H1 (cell line): Measurements from ENCODE around the gene FARSB. TPM values are rescaled to one million over a fixed set of nuclear protein-coding genes. Genes with fewer than 3 reads are reported as not detected.

Experiments used
- CTCF ChIA-PET: fragments of 300-600 bp; sonication (Branson Sonifier 250); formaldehyde crosslinking; loops from one replicate; lab custom pipeline; 2021; ENCODE audit not compliant: partially characterized antibody; lab: Charles Lee
- POLR2A ChIA-PET: fragments of 300-600 bp; sonication (Branson Sonifier 250); formaldehyde crosslinking; loops from one replicate; lab custom pipeline; 2021; ENCODE audit warnings: inconsistent platforms; ENCODE audit not compliant: partially characterized antibody; lab: Charles Lee
- DNase-seq, 2 experiments: peaks; one replicate each; pipeline versions ENCODE4 v3.0.0 to v3.0.0-alpha.2; 2010 to 2022; ENCODE audit warnings: low spot score in 2 of 2, low read depth in 1 of 2, mixed read lengths in 1 of 2
- FAIRE-seq: peaks from 2 replicates; lab custom pipeline; 2011; peaks lifted over from hg19 to GRCh38; lab: Jason Lieb, UNC
- H2AFZ ChIP-seq: 2 replicates; pipeline ENCODE4 v1.8.1; 2012; ENCODE audit warnings: low read length, inconsistent platforms
- H2AK5ac ChIP-seq: 2 replicates; pipeline ENCODE4 v1.6.1; 2013; ENCODE audit warnings: low read depth, low read length
- H2BK120ac ChIP-seq: replicated peaks from 2 replicates; pipeline ENCODE3; 2013; ENCODE audit warnings: low read depth, low read length, inconsistent platforms
- H2BK12ac ChIP-seq: 2 replicates; pipeline ENCODE4 v1.6.1; 2013; ENCODE audit warnings: low read depth, low read length
- H2BK15ac ChIP-seq: 2 replicates; pipeline ENCODE4 v1.6.1; 2013; ENCODE audit warnings: low read length
- H2BK20ac ChIP-seq: 2 replicates; pipeline ENCODE4 v1.6.1; 2013; ENCODE audit warnings: low read length
- H2BK5ac ChIP-seq: 2 replicates; pipeline ENCODE4 v1.6.1; 2013; ENCODE audit warnings: low read depth, low read length
- H3K14ac ChIP-seq: 2 replicates; pipeline ENCODE4 v1.6.1; 2013; ENCODE audit warnings: inconsistent platforms; ENCODE audit not compliant: insufficient read length
- H3K18ac ChIP-seq: 2 replicates; pipeline ENCODE4 v1.6.1; 2013; ENCODE audit warnings: low read length; ENCODE audit errors: extremely low read depth
- H3K23ac ChIP-seq: 2 replicates; pipeline ENCODE4 v1.6.1; 2013; ENCODE audit warnings: inconsistent platforms; ENCODE audit not compliant: insufficient read length
- H3K23me2 ChIP-seq: 2 replicates; pipeline ENCODE4 v1.6.1; 2013; ENCODE audit warnings: low read depth, low read length
- H3K27ac ChIP-seq: 2 replicates; pipeline ENCODE4 v1.6.1; 2011; ENCODE audit warnings: low read depth, low read length, inconsistent platforms
- H3K27me3 ChIP-seq, 4 experiments: replicated peaks in 1 of 4; 1 replicate in 1 of 4; 2 replicates in 3 of 4; pipeline versions ENCODE4 v1.6.1 to v1.8.1; 2011 to 2013; ENCODE audit warnings: low read length in 3 of 4, mild to moderate bottlenecking in 3 of 4, inconsistent platforms in 2 of 4, mixed read lengths in 2 of 4, moderate library complexity in 1 of 4; ENCODE audit not compliant: control insufficient read depth in 3 of 4, insufficient read depth in 3 of 4; ENCODE audit errors: extremely low read depth in 1 of 4
- H3K36me3 ChIP-seq, 4 experiments: 2 replicates each; pipeline versions ENCODE4 v1.6.1 to v1.8.1; 2011 to 2013; ENCODE audit warnings: mild to moderate bottlenecking in 4 of 4, low read length in 3 of 4, moderate library complexity in 2 of 4, control low read depth in 1 of 4, inconsistent platforms in 1 of 4; ENCODE audit not compliant: insufficient read depth in 4 of 4, control insufficient read depth in 2 of 4
- H3K4ac ChIP-seq: replicated peaks from 2 replicates; pipeline ENCODE3; 2013; ENCODE audit warnings: low read length, low read depth, mixed read lengths, inconsistent platforms; ENCODE audit not compliant: insufficient read length
- H3K4me1 ChIP-seq, 4 experiments: replicated peaks in 1 of 4; 1 replicate in 1 of 4; 2 replicates in 3 of 4; pipeline versions ENCODE4 v1.6.1 to v1.8.1; 2011 to 2013; ENCODE audit warnings: low read length in 3 of 4, inconsistent platforms in 2 of 4, mixed read lengths in 1 of 4; ENCODE audit not compliant: insufficient read depth in 4 of 4, control insufficient read depth in 3 of 4
- H3K4me2 ChIP-seq, 2 experiments: 2 replicates each; pipeline versions ENCODE4 v1.6.1 to v1.8.1; 2011 to 2013; ENCODE audit warnings: low read depth in 2 of 2, low read length in 2 of 2, control low read depth in 1 of 2, inconsistent platforms in 1 of 2, mild to moderate bottlenecking in 1 of 2; ENCODE audit not compliant: insufficient read depth in 1 of 2
- H3K4me3 ChIP-seq, 4 experiments: fragments of 200-600, 300-600 bp in 1 of 4; sonication (generic), shearing (Covaris generic), sonication (Bioruptor Twin) in 1 of 4; 2 replicates each; pipeline versions ENCODE4 v1.5.1 to v1.8.1; 2011 to 2016; ENCODE audit warnings: low read length in 4 of 4, low read depth in 3 of 4, control low read depth in 2 of 4, inconsistent platforms in 2 of 4, mild to moderate bottlenecking in 2 of 4, mixed read lengths in 1 of 4, moderate library complexity in 1 of 4; ENCODE audit not compliant: insufficient read depth in 2 of 4; ENCODE audit errors: extremely low read depth in 1 of 4
- H3K56ac ChIP-seq: replicated peaks from 2 replicates; pipeline ENCODE3; 2013; ENCODE audit warnings: low read depth, mild to moderate bottlenecking, mixed read lengths, low read length, inconsistent platforms; ENCODE audit not compliant: insufficient read length
- H3K79me1 ChIP-seq: 2 replicates; pipeline ENCODE4 v1.6.1; 2013; ENCODE audit warnings: low read depth, low read length, control low read depth
- H3K79me2 ChIP-seq, 2 experiments: 2 replicates each; pipeline versions ENCODE4 v1.6.1 to v1.8.1; 2012 to 2013; ENCODE audit warnings: low read length in 2 of 2, mild to moderate bottlenecking in 2 of 2, inconsistent platforms in 1 of 2; ENCODE audit not compliant: insufficient read depth in 2 of 2, control insufficient read depth in 1 of 2
- H3K9ac ChIP-seq, 4 experiments: replicated peaks in 1 of 4; 1 replicate in 1 of 4; 2 replicates in 3 of 4; pipeline versions ENCODE4 v1.6.1 to v1.8.1; 2011 to 2013; ENCODE audit warnings: low read depth in 3 of 4, low read length in 3 of 4, control low read depth in 2 of 4, mild to moderate bottlenecking in 2 of 4, moderate library complexity in 2 of 4, inconsistent platforms in 1 of 4; ENCODE audit errors: extremely low read depth in 1 of 4
- H3K9me3 ChIP-seq, 2 experiments: 2 replicates each; pipeline versions ENCODE4 v1.6.1 to v1.8.1; 2012 to 2013; ENCODE audit warnings: mild to moderate bottlenecking in 2 of 2, moderate library complexity in 2 of 2, control low read depth in 1 of 2, inconsistent platforms in 1 of 2, low read depth in 1 of 2, low read length in 1 of 2, mixed read lengths in 1 of 2; ENCODE audit not compliant: insufficient read depth in 2 of 2
- H4K20me1 ChIP-seq, 2 experiments: replicated peaks in 1 of 2; 2 replicates each; pipeline versions ENCODE3 to v1.8.1; 2011 to 2013; ENCODE audit warnings: inconsistent platforms in 2 of 2, low read length in 2 of 2, mild to moderate bottlenecking in 1 of 2; ENCODE audit not compliant: insufficient read depth in 2 of 2, control insufficient read depth in 1 of 2
- H4K5ac ChIP-seq: 2 replicates; pipeline ENCODE4 v1.6.1; 2013; ENCODE audit warnings: low read length, low read depth, mixed read lengths, inconsistent platforms; ENCODE audit not compliant: insufficient read length
- H4K8ac ChIP-seq: 2 replicates; pipeline ENCODE4 v1.8.0; 2013; ENCODE audit warnings: mild to moderate bottlenecking, moderate library complexity, low read length, inconsistent platforms; ENCODE audit not compliant: insufficient read depth; ENCODE audit errors: extremely low read depth
- H4K91ac ChIP-seq: replicated peaks from 2 replicates; pipeline ENCODE3; 2013; ENCODE audit warnings: low read length, mixed read lengths, inconsistent platforms; ENCODE audit not compliant: insufficient read length
- WGBS, 2 experiments: shearing (Covaris generic) in 1 of 2; methylation state at CpG; one replicate each; pipeline versions ENCODE4 v1.1.6 to v1.1.7; 2013 to 2015; ENCODE audit warnings: low lambda C conversion rate in 2 of 2, mixed read lengths in 2 of 2, inconsistent platforms in 1 of 2, low coverage in 1 of 2, missing lambda C conversion rate in 1 of 2; ENCODE audit not compliant: insufficient replicate concordance in 2 of 2, insufficient coverage in 1 of 2, insufficient read length in 1 of 2; ENCODE audit errors: extremely low coverage in 1 of 2, missing lambda C conversion rate in 1 of 2; 5-methylcytosine and 5-hydroxymethylcytosine counted together
- polyA plus RNA-seq, 7 experiments: library from polyadenylated mRNA; depleted of rRNA in 3 of 7; stranded (reverse) in 5 of 7; unstranded in 2 of 7; fragments of >200 nt in 5 of 7; fragments of 200-250 nt in 2 of 7; gene quantifications; 1 replicate in 5 of 7; 2 replicates in 1 of 7; 4 replicates in 1 of 7; pipeline versions ENCODE4 v1.2.1 to v1.2.3, GENCODE V29; 2011 to 2013; ENCODE audit warnings: missing spikeins in 2 of 7, mixed read lengths in 2 of 7
- total RNA-seq: library from RNA; stranded (reverse); fragmentation: NEBNext Ultra II Directional; extraction: Animal tissue kit (Norgen Biotek cat#: 25700); gene quantifications from 2 replicates; pipeline ENCODE4 v1.2.1, GENCODE V29; 2021

Gene FARSB
- total and polyA plus RNA-seq, 2 of the 8 experiments (the other 6 are each of a cell fraction or from before 2014, with no cell fraction given): 21.0 to 37.9 TPM

DNA sequence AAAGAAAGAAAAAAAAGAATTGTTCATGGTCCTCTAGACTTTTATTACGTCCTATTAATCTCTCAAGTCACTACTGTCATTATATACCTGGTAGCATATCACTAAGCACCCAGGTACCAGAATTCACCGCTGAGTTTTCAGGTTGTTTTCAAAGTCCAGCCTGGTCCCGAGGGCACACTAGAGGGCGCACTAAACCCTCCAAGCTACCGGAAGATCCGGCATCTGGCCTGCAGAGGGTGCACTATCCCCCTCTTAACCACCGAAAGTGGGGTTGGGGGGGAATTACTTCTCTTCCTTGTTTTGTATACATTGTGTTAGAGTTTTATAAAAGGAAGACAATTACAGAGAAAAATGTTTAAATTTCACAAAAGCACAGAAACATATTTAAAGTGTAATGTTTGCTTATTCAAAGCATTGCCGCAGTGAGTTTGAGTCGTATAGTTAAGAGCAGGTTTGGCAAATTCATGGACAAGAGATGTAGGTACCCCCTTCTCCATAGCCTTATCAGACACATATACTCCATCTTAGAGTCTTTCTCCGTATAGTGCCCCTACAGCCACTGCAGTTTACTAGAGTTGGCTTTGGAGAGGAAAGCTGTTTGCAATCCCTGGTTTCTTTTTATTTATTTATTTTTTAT, 34.8 kb upstream of the FARSB start:
- CTCF ChIA-PET: interaction anchor here (0.5 to 10.6 kb wide), 50 partner anchors 9 to 1225 kb away, joined by 3 to 124 read pairs (median 4); partner anchors contain the start of gene MOGAT1
- H3K36me3 ChIP-seq: no peaks in the 10 kb centered on the region
- POLR2A ChIA-PET: interaction anchor here (0.6 to 1.1 kb wide), 3 partner anchors 47 to 216 kb away, joined by 3 to 4 read pairs (median 3); no protein-coding TSS in a partner anchor

More for the DNA sequence above, 34.8 kb upstream of the FARSB start:
- Histone ChIP-seq H3K18ac (no peak overlapping the region), H2BK12ac (no peak overlapping the region), H3K79me1 (no peaks in the 10 kb centered on the region), H3K14ac (no peak overlapping the region), H4K20me1 (no peaks in the 10 kb centered on the region), H3K4me1 (no peaks in the 10 kb centered on the region), H2BK20ac (no peak overlapping the region), H2BK5ac (no peak overlapping the region), H2AFZ (no peak overlapping the region), H3K4ac (no peak overlapping the region), H3K4me3 (no peak overlapping the region), H4K91ac (no peak overlapping the region), H2BK15ac (no peak overlapping the region), H3K27ac (no peak overlapping the region), H3K23ac (no peak overlapping the region), H3K79me2 (no peaks in the 10 kb centered on the region), H3K23me2 (no peaks in the 10 kb centered on the region), H2AK5ac (no peak overlapping the region), H3K27me3 (no peaks in the 10 kb centered on the region), H4K8ac (no peak overlapping the region), H2BK120ac (no peak overlapping the region), H3K9me3 (no peaks in the 10 kb centered on the region), H3K56ac (no peak overlapping the region), H3K9ac (no peak overlapping the region), H4K5ac (no peak overlapping the region), H3K4me2 (no peak overlapping the region)
- peak; percentile 59 to 92 for DNase-seq
- peak; percentile 90 for FAIRE-seq
- WGBS, 2 experiments: 27% methylated on average over 10 of the region's 10 CpGs; no CpG with 5 or more reads in 1 of the 2 experiments
